ENCODE data around the gene ZMYM1.
A peak's percentile ranks its signal among the peaks of the same experiment; 100 is the strongest.
"Not testable (repeated sequence)": the region's sequence is repeated elsewhere in the genome, so short reads cannot be mapped to it uniquely, and the experiment has no call there.

ZMYM1 gene
- total RNA-seq: 4.3 to 30.7 (median 16.0) reads per million in 18 experiments

DNA sequence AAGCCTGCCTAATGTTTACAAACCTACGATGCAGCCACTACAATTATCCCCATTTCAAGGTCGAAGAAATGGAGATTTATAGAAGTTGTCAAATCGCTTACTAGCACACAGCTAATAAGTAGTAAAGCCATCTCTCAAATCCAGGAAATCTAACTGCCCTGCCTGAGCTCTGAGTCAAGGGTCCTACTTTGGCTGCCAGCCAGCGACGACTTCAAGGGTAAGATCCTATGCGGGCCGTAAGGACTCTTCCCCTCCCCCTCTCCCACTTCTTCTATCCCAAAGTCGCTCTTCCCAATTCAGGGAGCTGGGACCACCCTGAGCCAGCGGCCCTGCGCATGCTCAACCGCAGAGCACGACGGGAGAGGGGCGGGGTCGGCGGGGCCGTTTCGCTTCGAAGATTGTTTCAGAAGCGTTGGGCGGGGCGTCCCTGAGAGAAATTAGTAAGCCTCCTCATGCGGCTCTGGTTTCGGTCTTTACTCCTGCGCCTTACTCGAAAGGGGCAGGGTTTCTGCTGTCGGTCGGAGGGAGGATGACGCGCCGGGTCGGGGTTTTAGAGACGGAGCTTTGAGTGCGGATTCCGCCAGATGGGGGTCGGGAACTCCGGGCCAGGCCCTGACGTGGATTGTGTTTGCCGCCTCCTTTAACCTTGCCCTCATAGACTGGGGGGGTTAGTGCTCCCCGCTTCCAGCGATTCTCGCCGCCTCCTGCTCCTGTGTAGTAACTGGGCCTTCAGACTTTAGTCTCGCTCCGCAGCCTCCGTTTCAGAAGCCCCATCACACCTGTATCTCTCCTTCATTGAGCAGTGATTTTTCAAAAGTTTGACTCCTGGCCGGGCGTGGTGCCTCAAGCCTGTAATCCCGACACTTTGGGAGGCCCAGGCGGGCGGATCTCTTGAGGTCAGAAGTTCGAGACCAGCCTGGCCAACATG lies at the start of gene ZMYM1:
ZMYM1 (plus strand) TSS at position 383 of the 928 bp plus-strand sequence. CDS start 14,603 bp downstream, outside the sequence.
- DNase-seq: peak; percentile 73 to 85

- DNase-seq: peak in 1 of 2 donors; percentile 2
Measured at GRCh38 chr1:35029761-35030160, 49.4 kb upstream of the ZMYM1 start.

DNA sequence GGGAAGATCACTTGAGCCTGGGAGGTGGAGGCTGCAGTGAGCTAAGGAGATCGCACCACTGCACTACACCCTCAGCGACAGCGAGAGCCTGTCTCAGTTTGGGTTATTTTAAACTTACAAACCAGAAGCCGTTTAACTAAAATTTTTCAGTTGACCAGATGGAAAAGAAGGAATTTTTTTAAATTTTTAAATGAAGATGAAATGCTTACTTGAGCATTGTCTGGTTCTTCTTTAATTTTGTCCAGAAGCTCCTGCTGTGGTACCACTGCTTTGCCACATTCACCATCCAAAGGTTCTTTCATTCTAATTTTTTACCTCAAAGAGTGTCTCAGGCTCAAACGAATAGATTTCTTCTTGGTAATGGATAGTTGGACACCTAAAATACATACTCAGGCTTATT lies 48.8 kb upstream of the ZMYM1 start:
- DNase-seq: no peak

GRCh38 chr1:35030756-35031446 lies 48.3 kb upstream of the ZMYM1 start:
- peak; percentile 40 to 72 for DNase-seq

- no peak for DNase-seq
Measured at GRCh38 chr1:35032384-35032739, 46.8 kb upstream of the ZMYM1 start.

DNA sequence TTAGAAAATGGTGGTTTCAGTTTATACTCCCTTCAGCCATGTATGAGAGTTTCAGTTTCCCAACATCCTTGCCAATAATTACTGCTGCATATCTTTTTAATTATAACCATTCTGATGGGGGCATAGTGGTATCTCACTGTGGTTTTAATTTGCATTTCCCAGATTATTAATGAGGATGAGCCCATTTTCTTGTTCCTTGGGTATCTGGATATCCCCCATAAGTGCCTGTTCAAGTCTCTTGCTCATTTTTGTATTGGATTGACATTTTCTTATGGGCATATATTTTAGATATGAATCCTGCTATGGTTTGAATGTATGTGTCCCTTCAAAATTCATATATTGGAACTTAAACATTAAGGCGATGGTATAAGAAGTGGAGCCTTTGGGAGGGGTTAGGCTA lies 45.8 kb upstream of the ZMYM1 start:
- no peak for DNase-seq

DNA sequence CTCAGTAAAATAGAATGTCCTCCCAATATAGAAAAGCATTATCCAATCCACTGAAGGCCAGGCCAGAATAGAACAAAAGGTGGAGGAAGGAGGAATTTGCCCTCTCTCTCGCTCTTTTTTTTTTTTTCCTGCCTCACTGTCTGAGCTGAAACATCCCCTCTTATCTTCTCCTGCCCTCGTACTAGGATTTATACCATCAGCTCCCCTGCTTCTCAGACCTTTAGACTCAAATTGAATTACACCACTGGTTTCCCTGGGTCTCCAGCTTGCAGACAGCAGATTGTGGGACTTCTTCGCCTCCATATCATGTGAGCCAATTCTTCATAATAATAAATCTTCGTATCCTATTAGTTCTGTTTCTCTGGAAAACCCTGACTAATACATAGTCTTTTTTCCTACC lies 42.6 kb upstream of the ZMYM1 start:
- no peak for DNase-seq

DNA sequence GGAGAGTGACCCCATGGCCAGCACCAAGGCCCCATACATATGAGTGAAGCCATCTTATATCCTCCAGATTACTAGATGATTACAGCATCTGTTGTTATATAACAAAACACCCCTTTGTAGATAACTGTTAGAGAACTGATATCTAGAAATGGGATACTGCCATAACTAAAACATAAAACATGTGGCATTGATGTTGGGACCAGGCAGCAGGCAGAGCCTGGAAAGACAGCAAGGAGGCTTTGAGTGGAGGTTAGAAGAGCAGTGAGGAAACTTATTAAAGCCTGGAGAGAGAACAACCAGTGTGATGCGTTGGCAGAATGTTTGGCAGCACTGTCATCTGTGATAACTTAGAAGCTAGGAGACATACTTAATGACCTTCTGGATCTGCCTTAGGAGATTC lies 42.0 kb upstream of the ZMYM1 start:
- no peak for DNase-seq

DNA sequence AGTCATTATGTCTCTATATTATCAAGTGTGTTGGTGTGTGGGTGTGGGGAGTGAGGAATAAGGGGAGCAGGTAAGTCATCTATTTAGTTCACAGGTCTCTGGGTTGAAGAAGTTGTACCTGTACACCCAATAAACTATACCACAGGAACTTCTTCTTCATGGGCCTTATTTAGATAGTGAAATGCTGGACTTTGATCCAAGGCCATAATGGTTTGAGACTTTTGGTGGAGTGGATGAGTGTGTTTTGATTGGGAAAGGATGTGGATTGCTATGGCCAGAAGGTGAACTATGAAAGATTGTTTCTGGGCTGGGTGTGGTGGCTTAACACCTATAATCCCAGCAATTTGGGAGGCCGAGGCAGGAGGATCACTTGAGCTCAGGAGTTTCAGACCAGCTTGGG lies 40.5 kb upstream of the ZMYM1 start:
- DNase-seq: no peak

- DNase-seq: no peak
Measured at GRCh38 chr1:35043498-35043897, 35.7 kb upstream of the ZMYM1 start.

GRCh38 chr1:35044431-35044830 lies 34.8 kb upstream of the ZMYM1 start:
- no peak for DNase-seq

DNA sequence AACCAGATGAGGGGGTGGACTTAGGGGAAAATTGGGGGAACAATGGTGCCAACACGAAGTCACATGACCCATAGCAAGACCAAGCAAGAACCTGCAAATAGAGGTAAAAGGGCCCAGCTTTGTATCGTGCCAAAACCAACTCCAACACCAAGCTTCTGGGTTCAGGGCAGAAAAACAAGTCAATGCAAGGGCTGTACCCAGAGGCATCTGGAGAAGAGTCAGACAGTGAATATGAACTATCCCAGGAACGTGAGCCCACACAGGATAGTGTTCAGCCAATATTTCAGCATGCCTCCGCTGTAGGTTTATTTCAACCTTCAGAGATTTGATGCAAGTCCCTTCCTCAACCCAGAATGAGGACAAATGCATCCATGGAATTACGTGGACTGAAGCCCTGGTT lies 32.5 kb upstream of the ZMYM1 start:
- DNase-seq: no peak

- no peak for DNase-seq
Measured at GRCh38 chr1:35047188-35047858, 31.9 kb upstream of the ZMYM1 start.

DNA sequence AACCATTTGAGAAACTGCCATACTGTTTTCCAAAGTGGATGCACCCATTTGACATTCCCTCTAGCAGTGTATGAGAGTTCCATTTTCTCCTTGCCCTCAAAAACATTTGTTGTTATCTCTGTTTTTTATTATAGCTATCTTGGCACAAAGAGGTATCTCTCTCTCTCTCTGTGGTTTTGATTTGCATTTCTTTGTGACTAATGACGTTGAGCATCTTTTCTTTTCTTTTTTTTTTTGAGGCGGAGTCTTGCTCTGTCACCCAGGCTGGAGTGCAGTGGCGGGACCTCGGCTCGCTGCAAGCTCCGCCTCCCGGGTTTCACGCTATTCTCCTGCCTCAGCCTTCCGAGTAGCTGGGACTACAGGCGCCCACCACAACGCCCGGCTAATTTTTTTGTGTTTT lies 30.1 kb upstream of the ZMYM1 start:
- DNase-seq: no peak

DNA sequence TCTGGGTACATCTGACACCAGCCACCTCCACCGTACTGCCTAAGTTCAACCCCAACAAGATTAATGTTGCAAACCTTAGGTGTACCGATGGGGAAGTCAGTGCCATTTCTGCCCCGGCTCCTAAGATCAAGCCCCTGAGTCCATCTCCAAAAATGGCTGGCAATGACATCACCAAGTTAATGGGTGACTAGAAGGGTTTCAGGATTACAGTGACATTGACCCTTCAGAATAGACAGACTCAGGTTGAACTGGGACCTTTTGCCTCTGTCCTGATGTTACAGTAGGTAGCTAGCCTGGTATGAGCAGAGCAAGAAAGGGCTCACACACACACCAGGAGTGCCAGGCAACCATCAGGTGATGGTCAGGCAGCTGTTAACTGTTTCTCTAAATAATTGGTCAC lies 25.8 kb upstream of the ZMYM1 start:
- no peak for DNase-seq

- DNase-seq: not testable (repeated sequence)
Measured at GRCh38 chr1:35054282-35054681, 24.9 kb upstream of the ZMYM1 start.

DNA sequence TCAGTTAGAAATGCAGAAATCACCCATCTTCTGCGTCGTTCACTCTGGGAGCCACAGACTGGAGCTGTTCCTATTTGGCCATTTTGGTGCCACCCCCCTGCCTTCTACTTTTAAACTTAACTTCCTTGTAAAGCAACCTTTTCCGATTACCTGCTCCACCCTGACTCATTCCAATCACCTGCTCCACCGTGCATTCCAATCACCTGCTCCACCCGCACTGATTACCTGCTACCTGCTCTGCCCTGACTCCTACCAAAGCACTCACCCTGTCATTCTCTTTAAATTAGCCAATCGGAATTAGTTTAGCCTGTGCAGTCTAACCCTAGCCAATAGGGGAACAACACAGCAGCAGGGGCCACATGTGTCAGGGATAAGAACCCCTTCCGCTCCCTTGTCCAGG lies 20.9 kb upstream of the ZMYM1 start:
- not testable (repeated sequence) for DNase-seq

- DNase-seq: peak in 1 of 2 donors; percentile 3
Measured at GRCh38 chr1:35058988-35059387, 20.2 kb upstream of the ZMYM1 start.

DNA sequence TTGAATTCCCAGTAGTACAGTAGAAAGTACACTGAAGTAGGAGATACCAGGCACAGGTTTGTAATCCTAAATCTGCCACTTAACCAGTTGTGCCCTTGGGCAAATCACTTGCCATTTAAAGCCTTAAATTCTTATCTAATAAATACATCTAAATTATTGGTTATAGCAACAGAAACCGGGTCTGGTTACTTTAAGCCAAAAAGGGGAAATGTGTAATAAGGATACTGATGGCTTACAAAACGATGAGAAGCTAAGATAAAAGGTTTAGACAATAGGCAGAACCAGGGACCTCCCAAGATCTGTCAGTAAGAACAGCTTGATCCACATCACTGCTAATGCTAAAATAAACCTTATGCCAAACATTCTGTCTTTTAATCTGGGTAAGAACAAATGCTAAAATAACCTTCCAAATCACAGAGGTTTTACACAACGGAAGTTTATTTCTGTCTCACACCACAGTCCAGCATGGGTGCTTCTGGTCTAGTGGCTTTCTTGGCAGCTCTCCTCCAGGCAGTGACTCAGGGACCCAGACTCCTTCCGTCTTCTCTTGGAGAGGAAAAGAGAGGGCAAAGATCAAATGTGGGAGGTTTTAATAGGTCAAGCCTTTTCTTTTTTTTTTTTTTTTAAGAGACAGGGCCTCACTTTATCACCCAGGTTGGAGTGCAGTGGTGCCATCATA lies 16.5 kb upstream of the ZMYM1 start:
- peak; percentile 48 to 68 for DNase-seq

GRCh38 chr1:35064265-35064664 lies 14.9 kb upstream of the ZMYM1 start:
- no peak for DNase-seq

GRCh38 chr1:35069746-35070145 lies 9.4 kb upstream of the ZMYM1 start:
- DNase-seq: no peak

GRCh38 chr1:35073265-35073811 lies 5.8 kb upstream of the ZMYM1 start:
- no peak for DNase-seq

Measured in inflammatory macrophage (primary cell).